Stimulated activated CD8-positive, alpha-beta memory T cell treated with anti-CD3 and anti-CD28 coated beads, Interleukin-15, amount 100 ng/mL, for 48 hours (primary cell): ENCODE results near the gene SYT6.

Experiments
- DNase-seq, 2 donors: peaks; one replicate each; pipeline ENCODE4 v3.0.0-alpha.2; 2020; ENCODE audit warnings: low read depth in 2 of 2

The SYT6 gene

DNA sequence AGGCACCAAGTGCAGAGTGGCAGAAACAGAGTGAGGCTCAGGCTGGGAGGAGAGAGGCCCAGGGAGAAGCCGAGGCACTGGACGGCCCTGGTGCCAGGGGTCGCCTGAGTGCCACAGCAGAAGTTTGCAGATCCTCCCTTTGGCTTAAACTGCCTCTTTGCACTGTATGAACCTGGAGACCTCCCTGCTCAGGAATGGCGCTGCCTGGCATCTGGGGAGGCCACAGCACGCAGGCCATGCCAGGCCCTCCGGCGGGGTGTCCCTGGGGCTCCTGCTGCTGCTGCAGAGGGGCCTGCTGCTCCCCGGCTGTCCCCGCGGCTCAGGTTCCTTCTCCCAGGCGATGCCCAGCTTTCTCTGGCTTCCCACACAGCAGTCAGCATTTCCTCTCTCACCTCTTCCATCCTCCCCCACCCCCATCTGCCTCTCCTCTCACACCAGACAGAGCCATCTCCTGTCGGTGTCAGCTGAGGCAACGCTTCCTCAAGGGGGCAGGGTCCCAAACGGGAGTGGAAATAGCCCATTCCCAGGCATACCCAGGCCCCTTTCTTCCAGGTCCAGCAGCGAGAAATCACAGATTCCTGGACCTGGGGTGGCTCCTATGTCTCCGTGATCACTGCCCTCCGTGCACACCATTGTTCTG lies 35.2 kb downstream of the SYT6 start:
- no peak for DNase-seq

DNA sequence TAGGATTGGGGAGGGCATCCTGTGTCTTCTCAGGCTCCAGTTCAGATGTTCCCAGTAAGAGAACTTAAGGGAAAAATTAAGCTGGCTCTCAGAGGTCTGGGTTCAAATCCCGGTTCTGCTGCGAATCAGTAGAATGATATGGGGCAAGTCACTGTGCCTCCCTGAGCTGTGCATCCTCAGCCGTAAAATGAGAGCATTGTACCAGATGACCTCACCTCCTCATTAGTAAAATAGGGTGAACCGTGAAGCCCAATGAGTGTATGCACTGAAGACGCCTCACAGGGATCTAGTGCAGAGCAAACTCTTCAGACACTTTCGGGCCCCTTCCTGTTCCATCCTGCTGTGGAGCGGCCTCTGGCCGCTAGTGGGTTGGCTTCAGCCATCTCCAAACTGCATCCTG lies 36.0 kb downstream of the SYT6 start:
- no peak for DNase-seq

DNA sequence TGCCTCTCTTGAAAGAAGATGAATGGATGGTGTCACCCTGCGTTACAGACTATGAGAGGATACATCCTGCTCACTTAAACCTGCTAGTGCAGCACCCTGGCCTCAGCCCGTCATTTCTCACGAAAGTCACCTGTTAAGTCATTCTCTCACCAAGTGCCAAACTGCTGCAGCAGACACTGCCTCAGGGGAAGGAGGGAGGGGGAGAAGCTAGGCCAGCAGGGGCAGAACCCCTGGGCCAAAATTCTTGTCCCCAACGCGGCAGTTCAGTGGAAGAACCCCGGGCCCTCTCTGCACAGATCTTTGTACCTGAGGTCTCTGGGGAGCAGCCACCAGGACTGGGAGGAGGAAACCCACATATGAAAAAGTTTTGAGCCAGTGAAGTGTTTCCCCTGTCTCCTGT lies 37.6 kb downstream of the SYT6 start:
- DNase-seq = no peak

DNA sequence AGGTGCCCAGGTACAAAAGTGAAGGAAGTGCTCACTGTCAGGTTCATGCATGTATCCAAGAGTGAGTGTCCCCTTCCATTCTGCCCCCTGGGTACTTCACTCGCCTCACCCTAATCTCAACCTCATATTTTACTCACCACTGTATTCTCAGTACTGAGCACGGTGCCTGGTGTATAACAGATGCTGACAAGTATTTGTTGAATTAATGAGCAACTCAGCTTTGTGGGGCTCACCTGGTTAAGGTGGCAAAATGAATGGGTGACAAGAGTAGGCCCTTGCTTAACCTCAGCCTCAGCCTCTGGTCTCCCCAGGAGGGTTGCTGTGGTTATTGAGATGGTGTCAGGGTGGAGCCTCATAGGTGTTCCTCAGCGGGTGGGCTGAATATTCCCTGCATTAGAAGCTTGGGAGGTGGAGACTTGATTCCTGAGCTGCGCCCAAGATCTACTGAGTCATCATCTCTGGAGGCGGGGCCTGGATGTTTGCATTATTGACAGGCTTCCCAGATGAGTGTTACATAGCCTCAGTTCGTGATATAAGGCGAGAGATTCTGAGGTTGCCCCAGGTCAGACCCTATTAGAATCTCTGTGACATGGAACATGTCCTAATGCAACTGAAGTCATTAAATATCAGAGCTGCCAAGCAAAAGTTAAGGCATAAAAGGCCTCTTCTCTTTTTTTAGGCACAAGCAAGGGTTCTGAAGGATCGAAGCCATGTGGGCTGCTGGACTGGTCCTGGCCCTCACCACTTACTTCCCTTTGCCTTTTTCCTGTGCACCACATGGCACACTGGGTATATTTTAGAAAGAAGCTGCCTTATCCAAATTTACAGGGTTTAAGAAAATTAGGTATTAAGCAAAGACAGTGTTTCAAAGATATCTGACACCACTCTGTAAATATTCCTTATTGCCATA lies 39.2 kb downstream of the SYT6 start:
- no peak for DNase-seq

DNA sequence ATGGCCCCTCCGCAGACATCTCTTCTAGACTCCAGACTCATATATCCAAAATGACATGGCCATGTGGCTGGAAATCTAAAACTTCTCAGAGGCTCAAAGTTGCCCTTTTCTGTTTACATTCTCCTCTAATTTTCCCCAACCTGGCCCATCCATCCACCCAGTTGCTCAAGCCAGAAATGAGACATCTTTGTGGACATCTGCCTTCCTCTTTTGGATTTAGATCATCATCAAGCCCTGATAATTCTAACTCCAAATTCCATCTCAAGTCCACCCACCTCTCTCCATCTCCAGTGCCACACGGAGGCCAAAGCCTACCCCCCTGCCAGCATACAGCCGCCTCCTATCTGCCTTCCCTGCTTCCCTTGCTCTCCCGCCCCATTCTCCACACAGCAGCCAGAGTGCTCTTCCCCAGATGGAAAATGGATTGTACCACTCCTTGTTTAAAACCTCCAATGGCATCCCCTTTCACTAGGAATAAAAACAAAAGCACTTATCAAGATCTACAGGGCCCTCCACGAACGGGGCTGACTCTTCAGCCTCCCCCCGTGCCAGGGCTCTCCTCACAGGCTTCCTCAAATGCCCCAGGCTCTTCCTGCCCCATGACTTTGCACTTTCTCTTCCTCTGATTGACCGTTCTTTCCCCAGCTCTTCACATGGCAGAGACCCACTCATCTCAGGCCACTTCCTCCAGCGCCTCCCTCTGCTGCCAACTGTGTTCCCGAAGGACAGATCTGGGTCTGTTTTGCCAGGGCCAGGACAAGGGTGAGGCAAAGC lies 40.1 kb downstream of the SYT6 start:
- DNase-seq = no peak

DNA sequence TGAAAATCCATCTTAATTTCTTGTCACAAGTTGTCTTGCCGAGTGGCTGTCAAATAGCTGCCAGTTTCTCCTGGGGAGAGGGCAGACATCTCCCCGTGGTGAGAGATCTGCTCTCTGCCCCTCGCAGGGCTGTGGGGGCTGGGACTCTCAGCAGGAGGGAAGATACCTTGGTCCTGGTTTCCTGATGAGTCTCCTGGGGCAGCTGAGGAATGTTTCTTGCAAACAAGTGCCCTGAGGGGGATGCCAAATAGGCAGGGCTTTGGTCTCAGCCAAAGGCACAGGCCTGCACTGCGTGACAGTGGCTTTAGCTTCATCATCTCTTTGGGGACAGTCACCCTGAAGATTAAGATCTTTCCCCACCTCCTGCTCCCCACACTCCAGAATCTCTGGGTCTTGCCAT lies 40.9 kb downstream of the SYT6 start:
- DNase-seq = no peak

DNA sequence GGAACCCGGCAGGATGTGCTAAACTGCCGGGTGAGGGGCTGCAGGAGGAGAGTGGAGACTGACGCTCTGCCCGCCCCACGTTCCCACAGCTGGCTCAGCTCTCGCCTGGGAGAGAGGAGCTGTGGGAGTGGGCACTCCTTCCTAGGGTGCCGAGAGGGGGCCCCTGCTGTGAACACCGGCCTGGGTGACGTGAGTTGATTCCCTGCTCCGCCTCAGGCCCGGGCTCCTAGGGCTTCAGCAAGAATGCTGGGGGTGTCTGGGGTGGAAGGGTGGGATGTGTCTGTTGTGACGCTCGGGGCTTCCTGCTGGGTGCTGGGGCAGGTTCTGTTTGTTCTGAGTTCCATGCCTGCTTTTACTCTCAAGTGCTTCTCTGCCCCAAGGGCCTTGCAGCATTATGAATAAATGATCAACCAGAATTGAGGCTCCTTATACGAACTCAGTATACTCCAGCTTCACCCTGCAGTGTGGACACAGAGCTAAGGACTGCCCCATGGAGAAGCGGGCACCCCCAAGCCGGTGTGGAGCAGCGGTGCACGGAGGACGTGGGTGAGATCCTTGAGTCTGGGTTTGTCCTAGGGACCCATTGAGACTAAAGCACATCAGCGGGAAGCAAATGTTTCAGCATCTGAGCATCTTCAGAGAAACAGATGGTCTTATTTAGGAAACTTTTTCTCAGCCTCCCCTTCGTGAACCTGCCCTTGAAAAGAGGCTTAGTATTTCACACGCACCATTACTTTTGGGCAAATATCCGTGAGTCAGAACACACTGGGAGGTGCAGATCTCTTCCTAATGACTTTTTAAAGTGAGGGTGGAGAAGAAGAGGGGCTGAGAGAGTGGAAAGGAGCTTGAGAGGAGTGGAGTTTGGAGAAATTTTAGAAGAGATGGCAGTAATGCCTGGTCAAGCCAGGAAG lies 41.7 kb downstream of the SYT6 start:
- no peak for DNase-seq

DNA sequence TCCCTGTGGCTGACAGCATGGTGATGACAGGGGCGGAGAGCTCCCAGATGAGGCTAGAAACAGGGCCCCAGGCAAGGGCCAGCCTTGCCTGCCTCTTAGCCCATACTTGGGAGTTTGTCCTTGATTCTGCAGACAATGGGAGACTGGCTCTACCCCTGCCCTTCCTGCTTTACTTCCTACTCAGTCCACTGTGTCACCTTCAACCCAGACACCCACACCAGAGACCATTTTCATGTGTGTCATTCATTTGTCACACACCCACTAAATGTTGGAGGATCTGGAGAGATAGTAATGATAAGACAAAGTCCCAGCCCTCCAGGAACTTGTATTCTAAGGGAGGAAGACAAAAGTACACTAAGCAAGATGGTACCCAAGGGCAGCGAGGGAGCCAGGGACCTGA lies 43.7 kb downstream of the SYT6 start:
- no peak for DNase-seq

DNA sequence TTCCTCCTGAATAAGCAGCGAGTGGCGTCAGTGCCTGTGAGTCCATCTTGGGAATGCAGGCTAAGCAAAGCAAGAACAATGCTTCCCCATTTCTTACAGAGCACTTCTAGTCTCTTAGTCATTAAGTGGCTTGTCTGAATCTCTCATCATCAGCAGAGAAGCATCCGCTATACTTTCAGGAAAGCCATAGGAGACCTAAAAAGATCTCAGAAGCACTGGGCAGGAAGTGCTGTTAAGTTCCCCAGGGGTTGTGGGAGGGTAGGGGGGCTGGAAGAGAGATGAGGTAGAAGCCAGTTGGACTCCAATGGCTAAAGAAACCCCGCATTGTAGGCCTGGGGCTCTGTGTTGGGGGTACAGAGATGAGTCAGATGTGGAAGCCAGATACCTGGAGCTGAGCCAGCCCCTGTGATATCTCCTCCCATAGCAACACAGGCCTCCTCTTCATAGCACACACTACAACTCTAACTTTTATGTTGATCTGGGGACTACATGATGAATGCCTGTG lies 44.9 kb downstream of the SYT6 start:
- no peak for DNase-seq

DNA sequence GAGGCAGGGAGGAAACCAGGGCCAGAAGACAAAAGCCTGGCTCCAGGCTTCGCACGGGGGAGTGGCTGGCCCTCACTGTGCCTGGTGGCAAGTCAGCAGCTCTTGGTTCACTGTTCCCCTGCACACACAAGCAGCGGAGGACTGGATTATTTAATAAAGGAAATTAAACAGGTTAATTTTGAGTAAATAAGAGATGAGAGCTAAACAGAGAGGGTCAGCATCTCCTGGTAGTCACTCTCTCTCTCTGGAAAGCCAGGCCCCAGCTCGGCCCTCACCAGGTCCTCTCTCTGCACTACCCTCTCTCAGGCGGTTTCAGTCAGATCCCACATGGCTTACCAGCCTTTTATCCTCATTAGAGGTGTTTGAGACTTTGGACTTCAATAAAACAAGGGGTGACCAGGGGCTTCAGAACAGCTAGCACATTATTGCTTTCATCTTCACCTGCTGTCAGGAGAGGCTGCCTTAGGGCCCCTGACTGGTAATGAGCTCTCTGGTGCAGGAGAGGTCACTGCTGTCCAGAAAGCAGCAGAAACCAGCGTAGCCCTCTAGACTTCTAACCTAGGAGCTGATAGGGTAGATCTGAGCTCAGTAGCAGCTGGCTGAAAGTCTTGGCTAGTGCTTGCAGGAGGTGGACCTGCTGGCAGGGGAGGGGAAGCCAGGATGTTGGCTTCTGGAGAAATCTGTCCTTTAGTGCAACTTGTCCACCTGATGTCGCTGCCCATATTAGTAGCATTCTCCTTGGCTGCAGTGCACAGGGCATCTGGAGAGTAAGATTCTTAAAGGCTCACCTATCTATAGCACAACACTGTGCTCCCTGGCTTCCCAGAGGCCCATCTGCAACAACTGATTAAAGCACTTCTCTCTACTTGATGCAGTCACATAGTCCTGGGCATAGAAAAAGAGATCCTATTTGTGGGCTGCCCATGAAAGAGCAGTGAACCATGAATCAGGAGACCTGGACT lies 45.9 kb downstream of the SYT6 start:
- DNase-seq = no peak

DNA sequence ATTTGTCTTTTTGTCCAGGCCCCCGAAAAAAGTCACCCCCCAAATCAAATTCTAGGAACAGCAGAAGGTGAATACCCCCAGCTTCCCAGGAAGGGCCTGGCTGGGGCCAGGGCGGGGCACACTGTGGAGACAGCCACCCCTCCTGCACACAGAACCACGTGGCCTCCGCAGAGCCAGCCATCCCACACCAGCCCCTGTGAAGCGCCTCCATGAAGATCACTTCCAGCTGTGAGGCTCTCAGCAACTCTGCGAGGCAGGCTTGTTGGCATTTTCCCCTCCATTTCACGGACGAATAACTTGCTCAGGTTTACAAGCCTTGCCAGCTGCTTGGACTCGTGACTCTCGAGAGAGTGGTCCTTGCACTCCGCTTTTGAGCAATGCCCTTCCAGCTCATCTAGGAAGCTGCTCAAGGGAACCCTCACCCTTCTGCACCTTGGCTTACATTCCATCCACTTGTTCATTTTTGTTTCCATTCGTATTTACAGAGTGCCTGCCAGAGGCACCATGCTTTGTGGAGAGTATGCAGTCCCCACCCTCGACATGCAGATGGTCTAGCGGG lies 48.2 kb downstream of the SYT6 start:
- no peak for DNase-seq

DNA sequence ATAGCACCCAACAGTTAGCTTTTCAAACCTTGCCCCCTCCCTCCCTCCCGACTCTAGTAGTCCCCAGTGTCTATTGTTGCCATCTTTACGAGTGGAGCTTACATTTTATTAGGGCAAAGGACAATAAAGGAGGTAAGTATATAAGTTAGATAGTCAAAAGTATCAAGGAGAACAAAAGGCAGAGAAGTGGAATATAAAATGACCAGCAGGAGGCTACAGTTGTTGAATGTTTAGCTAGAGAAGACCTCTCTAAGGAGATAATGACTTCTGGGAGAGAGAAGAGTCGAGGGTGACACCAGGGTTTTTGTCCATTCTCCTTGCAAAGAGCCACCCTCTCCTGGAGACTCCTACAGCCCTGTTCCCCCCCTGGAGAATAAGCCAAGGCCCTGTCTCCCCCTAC lies 48.7 kb downstream of the SYT6 start:
- DNase-seq = no peak

DNA sequence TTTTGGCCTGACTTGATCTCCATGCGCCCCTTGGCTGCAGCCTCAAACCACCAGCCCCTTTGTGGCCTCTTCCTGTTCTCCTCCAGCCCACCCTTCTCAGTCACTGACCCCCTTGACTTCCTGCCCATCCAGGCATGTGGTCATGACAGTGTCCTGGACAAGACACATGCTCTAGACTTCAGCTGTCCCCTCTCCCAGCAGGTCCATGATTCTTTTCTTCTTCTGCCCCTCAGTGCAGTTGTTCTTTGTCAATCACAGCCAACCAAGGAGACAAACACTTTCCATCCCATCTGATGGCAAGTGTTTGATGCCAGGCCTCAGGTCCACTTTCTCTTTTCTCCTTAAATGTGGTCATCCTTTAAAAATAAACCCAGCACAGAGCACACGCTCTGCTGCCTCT lies 49.7 kb downstream of the SYT6 start:
- DNase-seq = no peak

DNA sequence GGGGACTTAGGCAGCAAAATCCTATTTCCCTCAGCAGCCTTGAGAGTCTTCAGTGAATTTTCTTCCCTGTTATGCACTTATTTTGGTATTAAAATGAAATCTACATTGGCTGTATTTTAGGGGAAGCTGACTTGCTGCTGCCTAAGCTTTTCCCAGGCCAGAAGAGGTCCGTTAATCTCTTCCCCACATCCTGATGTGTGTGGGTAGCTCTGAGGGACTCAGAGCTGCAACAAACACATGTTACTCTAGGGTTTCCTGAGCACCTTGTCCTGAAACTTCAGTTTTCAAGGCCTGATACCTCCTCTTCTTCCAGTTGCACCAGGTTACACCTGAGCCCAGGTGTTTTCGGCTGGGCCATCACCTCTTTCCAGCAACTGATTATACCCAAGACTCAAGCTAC lies 51.5 kb downstream of the SYT6 start:
- no peak for DNase-seq

DNA sequence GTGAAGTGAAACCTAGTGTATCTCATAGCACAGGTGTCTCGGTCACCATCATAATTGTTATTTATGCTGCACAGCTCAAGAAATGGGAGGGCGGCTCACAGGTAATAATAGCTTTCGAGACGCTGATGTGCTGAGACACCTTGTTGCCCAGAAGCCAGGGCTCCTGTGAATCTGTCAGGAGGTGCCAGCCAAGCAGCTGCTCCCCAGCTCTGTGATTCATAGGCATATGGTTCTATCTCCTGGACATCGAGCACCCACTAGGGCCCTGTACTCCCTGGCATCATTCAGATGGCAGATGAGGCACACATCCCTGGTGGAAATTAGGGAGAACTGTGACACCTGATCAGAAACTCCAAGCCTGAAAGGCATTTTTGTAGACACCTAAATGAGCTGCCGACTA lies 53.5 kb downstream of the SYT6 start:
- no peak for DNase-seq

DNA sequence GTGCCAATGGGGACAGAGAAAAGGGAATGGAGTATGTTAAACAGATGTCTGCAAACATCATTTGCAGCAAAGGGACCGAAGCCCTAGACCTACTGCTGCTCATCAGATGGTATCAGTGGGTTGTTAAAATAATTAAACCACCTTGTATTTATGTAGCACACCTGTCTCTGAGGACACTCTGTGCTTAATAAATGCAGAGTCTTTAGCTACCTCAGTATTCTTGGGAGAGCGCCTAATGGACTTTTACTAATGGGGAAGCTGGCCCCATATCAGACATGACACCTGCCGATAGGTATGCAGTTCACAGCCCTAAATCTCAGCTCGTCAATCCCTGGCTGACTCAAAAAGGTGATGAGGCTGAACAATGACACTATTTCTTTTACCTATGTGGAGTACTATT lies 54.4 kb downstream of the SYT6 start:
- no peak for DNase-seq

DNA sequence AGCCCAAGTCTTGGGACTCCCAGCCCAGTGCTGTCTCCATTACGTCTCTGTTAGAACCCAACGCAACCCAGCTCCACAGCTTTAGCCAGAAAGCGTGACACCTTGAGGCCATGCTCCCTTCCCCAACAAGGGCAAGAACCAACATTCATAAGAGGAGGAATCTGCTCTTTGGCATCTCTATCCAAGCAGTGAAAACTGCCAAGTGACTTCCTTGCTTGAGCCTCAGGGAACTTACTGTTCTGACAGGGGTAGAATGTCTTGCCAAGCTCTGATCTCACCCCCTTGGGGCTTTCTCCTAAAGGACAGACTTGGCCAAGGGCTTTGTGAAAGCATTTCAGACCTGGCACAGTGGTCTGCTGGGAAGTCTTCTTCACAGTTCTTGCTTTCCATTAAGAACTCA lies 56.6 kb downstream of the SYT6 start:
- no peak for DNase-seq

DNA sequence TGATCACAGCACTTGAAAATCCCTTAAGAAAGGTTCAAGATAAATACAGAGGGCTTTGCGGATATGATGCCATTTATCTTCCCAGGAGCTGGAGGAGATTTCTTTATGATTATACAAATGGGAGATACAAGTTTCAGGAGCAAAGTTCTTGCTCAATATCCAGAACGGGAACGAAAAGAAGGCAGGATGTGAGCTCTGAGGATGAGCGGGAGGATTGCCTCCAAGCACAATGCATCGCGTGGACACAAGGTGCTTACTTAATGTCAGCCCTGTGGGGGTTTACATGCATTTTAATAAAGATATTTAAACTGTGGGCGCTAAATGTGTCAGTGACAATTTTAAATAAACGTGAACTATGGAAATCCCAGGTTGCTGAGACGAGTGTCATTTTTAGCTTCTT lies 59.0 kb downstream of the SYT6 start:
- no peak for DNase-seq

DNA sequence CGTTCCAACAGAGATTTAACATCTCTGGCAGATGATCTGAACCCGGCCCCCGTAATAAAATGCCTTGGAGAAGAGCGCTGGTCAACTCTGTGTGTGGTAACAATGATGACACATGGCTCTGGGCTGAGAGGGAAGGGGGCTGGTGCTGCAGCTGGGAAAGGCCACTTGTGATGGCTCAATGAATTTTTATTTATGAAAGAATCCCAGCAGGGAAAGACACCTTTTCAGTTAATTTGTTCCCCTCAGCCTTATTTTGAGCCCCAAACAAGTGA lies 59.4 kb downstream of the SYT6 start:
- DNase-seq = no peak
